MM.1S (cell line): ENCODE results near the gene ADD2.

Source experiments
- CTCF ChIP-seq: fragments of 300-600 bp; sonication (generic); IDR thresholded peaks from 2 replicates; pipeline ENCODE4 v1.5.1; 2016; ENCODE audit warnings: antibody characterized with exemption, low read length, mixed read lengths
- EZH2 ChIP-seq: fragments of 300-600 bp; sonication (generic); optimal IDR thresholded peaks from 2 replicates; pipeline ENCODE3; 2017; ENCODE audit warnings: low read depth, mild to moderate bottlenecking, antibody characterized with exemption, low read length, mixed read lengths
- EZH2phosphoT487 ChIP-seq: fragments of 300-600 bp; sonication (generic); IDR thresholded peaks from 2 replicates; pipeline ENCODE4 v1.6.1; 2018; ENCODE audit warnings: antibody characterized with exemption, low read length

GRCh38 chr2:70806620-70807019 lies 38.6 kb upstream of the ADD2 start:
- TF ChIP-seq CTCF, result no peak
- TF ChIP-seq EZH2phosphoT487, result no peak
- TF ChIP-seq EZH2, result no peak
